ENCODE results near the gene NAT8L.
"Not testable (repeated sequence)": the region's sequence is repeated elsewhere in the genome, so short reads cannot be mapped to it uniquely, and the experiment has no call there.

NAT8L gene

GRCh38 chr4:2021358-2022018 is 37.6 kb upstream of the NAT8L start:
- H3K18ac ChIP-seq (ENCODE audit: low read length); H2AFZ ChIP-seq (ENCODE audit: insufficient read depth, low read length, poor library complexity); H3K9ac ChIP-seq (ENCODE audit: low read length); H3K79me2 ChIP-seq (ENCODE audit: control insufficient read depth, insufficient read depth, low read length, poor library complexity); H4K12ac ChIP-seq (ENCODE audit: low read depth, low read length); H3K23ac ChIP-seq (ENCODE audit: low read length); H3K4me3 ChIP-seq (ENCODE audit: low read depth, low read length); H3K9me3 ChIP-seq (ENCODE audit: insufficient read depth, low read depth, low read length); H3K4ac ChIP-seq (ENCODE audit: low read depth, low read length); H3K14ac ChIP-seq (ENCODE audit: low read length); H2BK5ac ChIP-seq (ENCODE audit: low read depth, low read length, poor library complexity); H2AK5ac ChIP-seq (ENCODE audit: low read length); H2BK120ac ChIP-seq (ENCODE audit: insufficient read depth, low read length, poor library complexity); H4K8ac ChIP-seq (ENCODE audit: low read depth, low read length); H3K27me3 ChIP-seq (ENCODE audit: insufficient read depth, low read length); H3K36me3 ChIP-seq (ENCODE audit: control insufficient read depth in 1 of 2, insufficient read depth in 2 of 2, low read length in 2 of 2); H3K27ac ChIP-seq (ENCODE audit: low read depth, low read length); H3K4me1 ChIP-seq (ENCODE audit: control insufficient read depth in 1 of 2, insufficient read depth in 2 of 2, low read length in 2 of 2); H3K79me1 ChIP-seq (ENCODE audit: low read length); H3K4me2 ChIP-seq (ENCODE audit: low read length); H2BK12ac ChIP-seq (ENCODE audit: low read length); H4K91ac ChIP-seq (ENCODE audit: low read depth, low read length): not testable (repeated sequence)
- WGBS (ENCODE audit: extremely low coverage, insufficient coverage, insufficient read length) = no CpG with 5 or more reads among the region's 15 CpGs
- peak in 1 of 2 donors; percentile 26 for DNase-seq

DNA sequence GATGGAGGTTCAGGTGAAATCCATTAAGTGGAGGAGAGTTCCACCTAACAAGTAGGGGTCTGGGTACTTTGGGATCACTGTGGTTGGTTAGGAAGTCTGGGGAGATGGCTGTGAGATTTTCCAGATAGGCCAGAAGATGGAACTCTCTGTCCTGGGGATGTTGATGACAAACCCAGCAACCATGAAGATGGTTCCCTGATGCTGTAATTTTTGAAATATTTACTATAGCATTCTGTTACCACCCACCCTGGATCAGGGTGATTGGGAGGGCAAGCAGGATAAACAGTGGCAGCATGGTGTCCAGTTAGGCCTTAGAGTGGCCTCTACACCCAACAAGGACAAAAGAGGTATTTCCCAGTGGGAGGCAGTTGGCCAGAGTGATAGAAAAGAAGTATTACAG is 34.4 kb upstream of the NAT8L start:
- Histone ChIP-seq H4K12ac (ENCODE audit: low read depth, low read length) (no peak overlapping the region), H3K14ac (ENCODE audit: low read length) (no peak overlapping the region), H3K4ac (ENCODE audit: low read depth, low read length) (no peak overlapping the region), H3K18ac (ENCODE audit: low read length) (no peak overlapping the region), H3K4me1 (ENCODE audit: control insufficient read depth in 1 of 2, insufficient read depth in 2 of 2, low read length in 2 of 2) (peaks cover 0 to 2% of the 10 kb centered on the region in 2 experiments), H3K9ac (ENCODE audit: low read length) (no peak overlapping the region), H3K9me3 (ENCODE audit: insufficient read depth, low read depth, low read length) (peaks cover 9% of the 10 kb centered on the region), H4K91ac (ENCODE audit: low read depth, low read length) (no peak overlapping the region), H2BK5ac (ENCODE audit: low read depth, low read length, poor library complexity) (no peak overlapping the region), H2AFZ (ENCODE audit: insufficient read depth, low read length, poor library complexity) (no peak overlapping the region), H3K27ac (ENCODE audit: low read depth, low read length) (no peak overlapping the region), H2AK5ac (ENCODE audit: low read length) (no peak overlapping the region), H3K4me3 (ENCODE audit: low read depth, low read length) (no peak overlapping the region), H2BK120ac (ENCODE audit: insufficient read depth, low read length, poor library complexity) (no peak overlapping the region), H3K36me3 (ENCODE audit: control insufficient read depth in 1 of 2, insufficient read depth in 2 of 2, low read length in 2 of 2) (no peaks in the 10 kb centered on the region), H3K27me3 (ENCODE audit: insufficient read depth, low read length) (no peaks in the 10 kb centered on the region), H2BK12ac (ENCODE audit: low read length) (no peak overlapping the region), H3K79me2 (ENCODE audit: control insufficient read depth, insufficient read depth, low read length, poor library complexity) (no peaks in the 10 kb centered on the region), H3K23ac (ENCODE audit: low read length) (no peak overlapping the region), H3K79me1 (ENCODE audit: low read length) (no peaks in the 10 kb centered on the region), H3K4me2 (ENCODE audit: low read length) (no peak overlapping the region), H4K8ac (ENCODE audit: low read depth, low read length) (no peak overlapping the region)
- DNase-seq = no peak

GRCh38 chr4:2025817-2026216 is 33.3 kb upstream of the NAT8L start:
- Histone ChIP-seq H3K27me3 (ENCODE audit: insufficient read depth, low read length) (no peaks in the 10 kb centered on the region), H3K36me3 (ENCODE audit: control insufficient read depth in 1 of 2, insufficient read depth in 2 of 2, low read length in 2 of 2) (no peaks in the 10 kb centered on the region), H2AK5ac (ENCODE audit: low read length) (no peak overlapping the region), H3K9ac (ENCODE audit: low read length) (no peak overlapping the region), H3K79me1 (ENCODE audit: low read length) (no peaks in the 10 kb centered on the region), H2AFZ (ENCODE audit: insufficient read depth, low read length, poor library complexity) (no peak overlapping the region), H3K18ac (ENCODE audit: low read length) (no peak overlapping the region), H4K91ac (ENCODE audit: low read depth, low read length) (no peak overlapping the region), H3K4me2 (ENCODE audit: low read length) (no peak overlapping the region), H3K79me2 (ENCODE audit: control insufficient read depth, insufficient read depth, low read length, poor library complexity) (no peaks in the 10 kb centered on the region), H4K8ac (ENCODE audit: low read depth, low read length) (no peak overlapping the region), H2BK120ac (ENCODE audit: insufficient read depth, low read length, poor library complexity) (no peak overlapping the region), H3K9me3 (ENCODE audit: insufficient read depth, low read depth, low read length) (peaks cover 9% of the 10 kb centered on the region), H3K23ac (ENCODE audit: low read length) (no peak overlapping the region), H3K4me3 (ENCODE audit: low read depth, low read length) (no peak overlapping the region), H2BK12ac (ENCODE audit: low read length) (no peak overlapping the region), H3K14ac (ENCODE audit: low read length) (no peak overlapping the region), H3K4ac (ENCODE audit: low read depth, low read length) (no peak overlapping the region), H2BK5ac (ENCODE audit: low read depth, low read length, poor library complexity) (no peak overlapping the region), H3K4me1 (ENCODE audit: control insufficient read depth in 1 of 2, insufficient read depth in 2 of 2, low read length in 2 of 2) (peaks cover 0 to 2% of the 10 kb centered on the region in 2 experiments), H3K27ac (ENCODE audit: low read depth, low read length) (no peak overlapping the region), H4K12ac (ENCODE audit: low read depth, low read length) (no peak overlapping the region)
- no peak for DNase-seq

- not testable (repeated sequence) for H2AFZ ChIP-seq (ENCODE audit: insufficient read depth, low read length, poor library complexity); H3K4me2 ChIP-seq (ENCODE audit: low read length); H3K23ac ChIP-seq (ENCODE audit: low read length); H3K4me1 ChIP-seq (ENCODE audit: control insufficient read depth in 1 of 2, insufficient read depth in 2 of 2, low read length in 2 of 2); H3K36me3 ChIP-seq (ENCODE audit: control insufficient read depth in 1 of 2, insufficient read depth in 2 of 2, low read length in 2 of 2); DNase-seq; H2AK5ac ChIP-seq (ENCODE audit: low read length); H3K79me2 ChIP-seq (ENCODE audit: control insufficient read depth, insufficient read depth, low read length, poor library complexity); H2BK12ac ChIP-seq (ENCODE audit: low read length); H3K9ac ChIP-seq (ENCODE audit: low read length); H3K4me3 ChIP-seq (ENCODE audit: low read depth, low read length); H3K27me3 ChIP-seq (ENCODE audit: insufficient read depth, low read length); H3K79me1 ChIP-seq (ENCODE audit: low read length); H3K9me3 ChIP-seq (ENCODE audit: insufficient read depth, low read depth, low read length); H4K91ac ChIP-seq (ENCODE audit: low read depth, low read length); H3K4ac ChIP-seq (ENCODE audit: low read depth, low read length); H3K27ac ChIP-seq (ENCODE audit: low read depth, low read length); H2BK5ac ChIP-seq (ENCODE audit: low read depth, low read length, poor library complexity); H4K12ac ChIP-seq (ENCODE audit: low read depth, low read length); H3K18ac ChIP-seq (ENCODE audit: low read length); H4K8ac ChIP-seq (ENCODE audit: low read depth, low read length); H2BK120ac ChIP-seq (ENCODE audit: insufficient read depth, low read length, poor library complexity); H3K14ac ChIP-seq (ENCODE audit: low read length)
- WGBS (ENCODE audit: extremely low coverage, insufficient coverage, insufficient read length) = no CpG with 5 or more reads among the region's 4 CpGs
Observed at GRCh38 chr4:2027120-2027519, 32.0 kb upstream of the NAT8L start.
